Measurements from ENCODE around the gene GAMT.

Gene GAMT

GRCh38 chr19:1386945-1387683, 14.2 kb downstream of the GAMT start:
- Histone ChIP-seq H3K4me1 (ENCODE audit: control insufficient read depth in 1 of 2, insufficient read depth in 1 of 2, low read depth in 1 of 2, low read length in 1 of 2) (peaks cover 19 to 26% of the 10 kb centered on the region in 2 experiments), H3K9me3 (no peaks in the 10 kb centered on the region), H3K36me3 (peaks cover 44% of the 10 kb centered on the region), H3K27ac (no peak overlapping the region), H3K4me3 (ENCODE audit: low read depth in 1 of 2, low read length in 1 of 2) (no peak overlapping the region), H3K27me3 (peaks cover 3% of the 10 kb centered on the region)
- no peak for TF ChIP-seq CTCF (IDR thresholded peaks at IDR 0.05)

DNA sequence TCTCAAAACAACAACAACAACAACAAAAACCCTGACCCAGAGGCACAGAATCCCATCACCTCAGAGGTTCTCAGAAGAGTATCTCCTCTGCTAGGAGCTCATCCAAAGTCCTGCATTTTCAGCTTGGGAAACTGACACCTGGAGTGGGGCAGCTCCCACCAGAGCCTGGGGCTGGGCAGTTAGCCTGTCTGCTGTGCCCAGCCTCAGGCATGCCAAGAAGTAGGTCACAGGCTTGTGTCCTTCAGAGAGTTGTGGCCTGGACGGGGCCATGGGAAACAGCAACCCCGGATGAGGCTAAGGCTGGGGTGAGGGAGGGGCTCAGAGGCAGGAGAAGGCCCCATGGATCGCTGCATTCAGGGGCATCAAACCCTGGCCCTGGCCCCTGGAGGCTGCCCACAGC, 15.5 kb downstream of the GAMT start:
- no peak overlapping the region for H3K4me3 ChIP-seq (ENCODE audit: low read depth in 1 of 2, low read length in 1 of 2)
- TF ChIP-seq CTCF (IDR thresholded peaks at IDR 0.05): no peak
- H3K4me1 ChIP-seq (ENCODE audit: control insufficient read depth in 1 of 2, insufficient read depth in 1 of 2, low read depth in 1 of 2, low read length in 1 of 2): peaks cover 19 to 26% of the 10 kb centered on the region in 2 experiments
- H3K9me3 ChIP-seq: no peaks in the 10 kb centered on the region
- peaks cover 16% of the 10 kb centered on the region for H3K27me3 ChIP-seq
- peaks cover 33% of the 10 kb centered on the region for H3K36me3 ChIP-seq
- H3K27ac ChIP-seq: no peak overlapping the region

- no peak for TF ChIP-seq CTCF (IDR thresholded peaks at IDR 0.05)
- peaks cover 22% of the 10 kb centered on the region for H3K36me3 ChIP-seq
- peak overlapping the region; percentile 77 for H3K27ac ChIP-seq
- H3K4me1 ChIP-seq (ENCODE audit: control insufficient read depth in 1 of 2, insufficient read depth in 1 of 2, low read depth in 1 of 2, low read length in 1 of 2): peaks cover 19 to 26% of the 10 kb centered on the region in 2 experiments
- peaks cover 21% of the 10 kb centered on the region for H3K27me3 ChIP-seq
- H3K4me3 ChIP-seq (ENCODE audit: low read depth in 1 of 2, low read length in 1 of 2): peak overlapping the region; percentile 75 to 78
- H3K9me3 ChIP-seq: no peaks in the 10 kb centered on the region
Observed at GRCh38 chr19:1384478-1385110, 16.7 kb downstream of the GAMT start.

- peaks cover 19 to 26% of the 10 kb centered on the region in 2 experiments for H3K4me1 ChIP-seq (ENCODE audit: control insufficient read depth in 1 of 2, insufficient read depth in 1 of 2, low read depth in 1 of 2, low read length in 1 of 2)
- peak overlapping the region; percentile 75 to 78 for H3K4me3 ChIP-seq (ENCODE audit: low read depth in 1 of 2, low read length in 1 of 2)
- peak overlapping the region; percentile 77 for H3K27ac ChIP-seq
- no peak for TF ChIP-seq CTCF (IDR thresholded peaks at IDR 0.05)
- peaks cover 21% of the 10 kb centered on the region for H3K27me3 ChIP-seq
- no peaks in the 10 kb centered on the region for H3K9me3 ChIP-seq
- peaks cover 17% of the 10 kb centered on the region for H3K36me3 ChIP-seq
Observed at GRCh38 chr19:1384085-1384462, 17.3 kb downstream of the GAMT start.

DNA sequence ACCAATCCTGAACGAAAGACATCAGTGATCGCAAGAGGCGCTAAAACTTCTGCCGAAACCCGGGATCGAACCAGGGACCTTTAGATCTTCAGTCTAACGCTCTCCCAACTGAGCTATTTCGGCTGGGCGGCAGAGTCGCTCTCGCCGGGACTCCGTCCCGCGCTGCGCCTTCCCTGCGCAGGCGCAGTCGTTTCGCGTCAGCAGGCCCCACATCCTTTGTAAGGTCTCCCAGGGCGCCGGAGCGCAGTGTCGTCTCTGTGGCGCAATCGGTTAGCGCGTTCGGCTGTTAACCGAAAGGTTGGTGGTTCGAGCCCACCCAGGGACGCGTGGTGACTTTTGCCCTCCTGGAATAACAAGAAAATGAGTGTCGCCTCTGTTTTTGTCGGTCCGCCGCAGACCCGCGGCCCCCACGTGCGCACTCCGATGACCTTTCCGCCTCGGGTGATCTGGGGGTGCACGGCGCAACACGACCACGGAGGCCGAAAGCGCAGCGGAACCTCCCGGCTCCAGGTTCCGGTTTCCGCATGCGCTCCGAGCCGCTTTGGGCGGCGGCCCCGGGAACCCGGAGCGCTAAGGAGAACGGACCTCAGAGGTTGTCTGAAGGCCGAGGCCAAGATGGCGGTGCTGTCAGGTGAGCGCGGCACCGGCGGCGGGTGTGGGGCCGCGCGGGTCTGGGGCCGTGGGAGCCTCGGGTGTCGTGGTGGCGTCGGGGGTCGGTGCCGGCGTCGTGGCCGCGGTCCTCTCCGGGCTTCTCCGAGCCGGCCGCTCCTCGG, 17.8 kb downstream of the GAMT start, which contains the start of gene NDUFS7:
NDUFS7 (plus strand) TSS at position 596 of the 773 bp plus-strand sequence; CDS start at position 616, 20 bp downstream.
- TF ChIP-seq CTCF (IDR thresholded peaks at IDR 0.05): peak; percentile 46
- H3K27me3 ChIP-seq: peaks cover 21% of the 10 kb centered on the region
- no peaks in the 10 kb centered on the region for H3K9me3 ChIP-seq
- peak within 1 kb of the TSS; percentile 77 for H3K27ac ChIP-seq
- H3K4me1 ChIP-seq (ENCODE audit: control insufficient read depth in 1 of 2, insufficient read depth in 1 of 2, low read depth in 1 of 2, low read length in 1 of 2): peaks cover 19 to 26% of the 10 kb centered on the region in 2 experiments
- peaks cover 11% of the 10 kb centered on the region for H3K36me3 ChIP-seq
- peak within 1 kb of the TSS; percentile 75 to 78 for H3K4me3 ChIP-seq (ENCODE audit: low read depth in 1 of 2, low read length in 1 of 2)

Measured in neutrophil (primary cell).